ENCODE results near the gene RETREG2. TPM values are rescaled to one million over a fixed set of nuclear protein-coding genes. Genes with fewer than 3 reads are reported as not detected.
"Not testable (repeated sequence)": the region's sequence is repeated elsewhere in the genome, so short reads cannot be mapped to it uniquely, and the experiment has no call there.

RETREG2 gene
- total RNA-seq, 1 donor from 2014 or later = 29.9 TPM

- Histone ChIP-seq H3K9me3 (replicated peaks) (no peaks in the 10 kb centered on the region), H3K4me1 (no peaks in the 10 kb centered on the region), H3K4me3 (no peak overlapping the region), H3K27me3 (ENCODE audit: low read depth) (peaks cover 30% of the 10 kb centered on the region), H3K36me3 (no peaks in the 10 kb centered on the region), H3K27ac (replicated peaks) (no peak overlapping the region)
- no peak for TF ChIP-seq CTCF (IDR thresholded peaks at IDR 0.05; ENCODE audit: borderline replicate concordance)
- no peak for DNase-seq
- intact Hi-C loops (cut with micrococcal nuclease) = no loop called here
These were observed 21.6 kb downstream of the RETREG2 start for GRCh38 chr2:219199470-219200211.

- H3K4me1 ChIP-seq; DNase-seq; H3K36me3 ChIP-seq; H3K27ac ChIP-seq (replicated peaks); H3K9me3 ChIP-seq (replicated peaks); H3K4me3 ChIP-seq; intact Hi-C loops (cut with micrococcal nuclease): not testable (repeated sequence)
- H3K27me3 ChIP-seq (ENCODE audit: low read depth) = peaks cover 30% of the 10 kb centered on the region
These were observed 22.6 kb downstream of the RETREG2 start for GRCh38 chr2:219200502-219201326.

GRCh38 chr2:219201331-219201730 lies 23.3 kb downstream of the RETREG2 start:
- H3K4me3 ChIP-seq; H3K4me1 ChIP-seq; H3K27ac ChIP-seq (replicated peaks); intact Hi-C loops (cut with micrococcal nuclease); H3K9me3 ChIP-seq (replicated peaks); DNase-seq; H3K36me3 ChIP-seq: not testable (repeated sequence)
- H3K27me3 ChIP-seq (ENCODE audit: low read depth) = peaks cover 30% of the 10 kb centered on the region

- Histone ChIP-seq H3K27me3 (ENCODE audit: low read depth) (peaks cover 4% of the 10 kb centered on the region), H3K4me3 (no peak overlapping the region), H3K9me3 (replicated peaks) (no peaks in the 10 kb centered on the region), H3K27ac (replicated peaks) (no peak overlapping the region), H3K4me1 (peaks cover 27% of the 10 kb centered on the region), H3K36me3 (peaks cover 16% of the 10 kb centered on the region)
- intact Hi-C loops (cut with micrococcal nuclease) = no loop called here
- no peak for DNase-seq
- TF ChIP-seq CTCF (IDR thresholded peaks at IDR 0.05; ENCODE audit: borderline replicate concordance) = no peak
These were observed 26.5 kb downstream of the RETREG2 start for GRCh38 chr2:219204425-219205164.

- intact Hi-C loops (cut with micrococcal nuclease) = no loop called here
- Histone ChIP-seq H3K4me1 (peaks cover 27% of the 10 kb centered on the region), H3K9me3 (replicated peaks) (no peaks in the 10 kb centered on the region), H3K4me3 (no peak overlapping the region), H3K27me3 (ENCODE audit: low read depth) (no peaks in the 10 kb centered on the region), H3K27ac (replicated peaks) (no peak overlapping the region), H3K36me3 (peaks cover 21% of the 10 kb centered on the region)
- no peak for TF ChIP-seq CTCF (IDR thresholded peaks at IDR 0.05; ENCODE audit: borderline replicate concordance)
- no peak for DNase-seq
These were observed 27.1 kb downstream of the RETREG2 start for GRCh38 chr2:219205165-219205538.

GRCh38 chr2:219205981-219206327 lies 27.9 kb downstream of the RETREG2 start:
- intact Hi-C loops (cut with micrococcal nuclease) = no loop called here
- Histone ChIP-seq H3K27ac (replicated peaks) (peak overlapping the region; percentile 97), H3K36me3 (peaks cover 28% of the 10 kb centered on the region), H3K4me1 (peaks cover 27% of the 10 kb centered on the region), H3K4me3 (peak overlapping the region; percentile 81), H3K9me3 (replicated peaks) (no peaks in the 10 kb centered on the region), H3K27me3 (ENCODE audit: low read depth) (no peaks in the 10 kb centered on the region)
- TF ChIP-seq CTCF (IDR thresholded peaks at IDR 0.05; ENCODE audit: borderline replicate concordance) = no peak
- DNase-seq = no peak

Measured in left ventricle myocardium inferior (tissue), 1 donor.